ENCODE data around the gene UBE2L6.

- no peak for TF ChIP-seq POLR2A (IDR thresholded peaks at IDR 0.05)
- TF ChIP-seq POLR2AphosphoS5 (IDR thresholded peaks at IDR 0.05), result no peak
- TF ChIP-seq CTCF (IDR thresholded peaks at IDR 0.05), result no peak
These were observed 4.1 kb upstream of the UBE2L6 start for GRCh38 chr11:57571606-57572005.

All from breast epithelium (tissue), 3 donors.